GM12875 (cell line): Measurements from ENCODE around the gene TNNI3K.

Source experiments
- H3K4me3 ChIP-seq: one replicate; pipeline ENCODE4 v1.5.1; 2011; ENCODE audit warnings: low read depth, low read length, control low read depth
- TF ChIP-seq, protein P1 (sequence below): IDR thresholded peaks from 2 replicates; pipeline ENCODE4 v1.5.1; 2011; ENCODE audit warnings: low read depth, mild to moderate bottlenecking, control low read depth, inconsistent platforms, low read length, moderate library complexity, borderline replicate concordance; ENCODE audit not compliant: insufficient read depth

Gene TNNI3K

DNA sequence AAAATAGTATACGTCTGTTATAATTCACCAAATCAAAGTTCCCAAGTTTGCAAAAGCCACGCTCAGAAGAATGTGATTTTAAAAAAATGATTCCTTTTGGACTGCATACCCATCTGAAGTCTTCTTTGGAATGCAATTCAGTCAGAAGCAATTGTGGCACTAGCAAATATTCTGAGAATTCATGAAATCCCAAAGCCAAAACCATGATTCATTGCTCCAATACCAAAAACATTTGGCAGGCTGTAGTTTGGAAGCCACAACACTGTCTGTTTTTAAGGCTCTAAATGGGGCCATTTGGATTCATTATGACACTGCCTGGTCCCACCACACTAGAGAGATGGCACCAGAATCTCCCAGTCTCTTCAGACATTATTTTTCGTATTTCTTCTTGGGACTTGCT lies 299.1 kb downstream of the TNNI3K start:
- no peak overlapping the region for H3K4me3 ChIP-seq
- TF ChIP-seq, protein P1, sequence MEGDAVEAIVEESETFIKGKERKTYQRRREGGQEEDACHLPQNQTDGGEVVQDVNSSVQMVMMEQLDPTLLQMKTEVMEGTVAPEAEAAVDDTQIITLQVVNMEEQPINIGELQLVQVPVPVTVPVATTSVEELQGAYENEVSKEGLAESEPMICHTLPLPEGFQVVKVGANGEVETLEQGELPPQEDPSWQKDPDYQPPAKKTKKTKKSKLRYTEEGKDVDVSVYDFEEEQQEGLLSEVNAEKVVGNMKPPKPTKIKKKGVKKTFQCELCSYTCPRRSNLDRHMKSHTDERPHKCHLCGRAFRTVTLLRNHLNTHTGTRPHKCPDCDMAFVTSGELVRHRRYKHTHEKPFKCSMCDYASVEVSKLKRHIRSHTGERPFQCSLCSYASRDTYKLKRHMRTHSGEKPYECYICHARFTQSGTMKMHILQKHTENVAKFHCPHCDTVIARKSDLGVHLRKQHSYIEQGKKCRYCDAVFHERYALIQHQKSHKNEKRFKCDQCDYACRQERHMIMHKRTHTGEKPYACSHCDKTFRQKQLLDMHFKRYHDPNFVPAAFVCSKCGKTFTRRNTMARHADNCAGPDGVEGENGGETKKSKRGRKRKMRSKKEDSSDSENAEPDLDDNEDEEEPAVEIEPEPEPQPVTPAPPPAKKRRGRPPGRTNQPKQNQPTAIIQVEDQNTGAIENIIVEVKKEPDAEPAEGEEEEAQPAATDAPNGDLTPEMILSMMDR, result no peak

DNA sequence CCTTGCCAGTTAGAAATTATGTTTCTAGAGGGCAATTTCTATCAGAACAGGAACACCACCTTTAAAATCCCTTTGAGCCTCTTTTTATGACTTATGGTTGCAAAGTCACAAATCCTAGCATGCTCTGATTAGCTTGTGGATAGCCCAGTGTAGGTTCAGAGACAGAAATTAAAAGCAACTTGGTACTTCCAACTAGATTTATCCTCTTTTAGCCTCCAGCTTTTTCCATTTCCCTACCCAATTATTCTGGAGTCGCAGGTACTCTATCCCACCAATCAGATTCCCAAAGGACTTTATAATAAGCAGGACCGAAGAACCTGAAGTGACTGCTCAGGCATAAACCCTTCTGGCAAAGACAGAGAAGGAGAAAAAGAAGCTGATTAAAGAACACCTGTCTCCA lies 310.6 kb downstream of the TNNI3K start:
- TF ChIP-seq, protein P1, result no peak
- H3K4me3 ChIP-seq, result no peak overlapping the region

DNA sequence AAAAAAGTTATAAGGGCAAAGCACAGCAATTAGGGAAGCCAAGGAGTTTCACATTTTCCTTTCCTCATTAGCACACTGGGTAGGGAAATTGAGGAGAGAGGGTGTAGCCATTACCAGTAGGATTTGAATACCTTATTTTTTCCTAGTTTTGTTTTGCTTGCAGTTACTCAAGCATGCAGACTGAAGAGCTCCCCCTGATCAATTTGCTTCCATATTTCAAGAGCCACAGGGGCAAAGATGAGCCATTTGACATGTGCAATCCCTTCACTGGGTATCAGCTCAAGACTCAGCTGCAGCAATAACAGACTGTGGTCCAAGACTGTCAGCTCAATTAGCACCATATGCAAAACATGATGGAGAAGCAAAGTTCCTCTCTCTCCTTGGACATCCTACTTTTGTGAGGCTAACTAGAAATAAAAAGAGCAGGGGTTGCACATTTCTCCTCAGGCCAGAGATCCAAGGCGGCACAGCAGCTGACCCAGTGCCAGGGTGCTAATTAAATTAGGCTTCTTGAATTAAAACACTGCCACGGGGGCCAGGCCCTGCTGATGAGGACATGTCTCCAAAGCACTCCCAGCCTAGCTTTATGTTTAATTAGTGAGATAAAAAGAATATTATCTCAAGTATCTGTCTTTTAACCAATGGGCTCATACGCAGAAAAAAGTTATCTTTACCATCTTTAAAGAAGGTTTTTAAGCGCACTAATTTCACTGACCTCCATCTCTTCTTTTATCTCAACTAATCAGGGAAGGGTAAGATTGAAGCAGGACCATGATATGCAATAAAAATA lies 314.0 kb downstream of the TNNI3K start:
- TF ChIP-seq, protein P1, result no peak
- no peak overlapping the region for H3K4me3 ChIP-seq

DNA sequence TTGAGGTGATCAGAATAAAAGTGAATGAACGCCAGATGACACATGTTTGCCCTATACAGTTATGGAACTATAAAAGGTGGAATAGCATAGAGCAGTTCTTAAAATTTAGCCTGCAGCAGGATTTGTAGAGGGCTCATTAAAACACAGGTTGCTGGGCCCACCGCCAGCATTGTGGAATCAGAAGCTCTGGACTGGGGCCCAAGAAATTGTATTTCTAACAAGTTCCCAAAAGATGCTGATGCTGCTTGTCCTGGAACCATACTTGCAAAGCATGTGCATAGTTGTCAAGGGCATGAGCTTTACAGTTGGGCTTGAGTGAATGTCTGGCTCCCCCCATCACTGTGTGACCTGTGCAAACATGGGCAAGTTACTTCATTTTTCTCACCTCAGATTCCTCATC lies 314.7 kb downstream of the TNNI3K start:
- TF ChIP-seq, protein P1, result no peak
- no peak overlapping the region for H3K4me3 ChIP-seq

DNA sequence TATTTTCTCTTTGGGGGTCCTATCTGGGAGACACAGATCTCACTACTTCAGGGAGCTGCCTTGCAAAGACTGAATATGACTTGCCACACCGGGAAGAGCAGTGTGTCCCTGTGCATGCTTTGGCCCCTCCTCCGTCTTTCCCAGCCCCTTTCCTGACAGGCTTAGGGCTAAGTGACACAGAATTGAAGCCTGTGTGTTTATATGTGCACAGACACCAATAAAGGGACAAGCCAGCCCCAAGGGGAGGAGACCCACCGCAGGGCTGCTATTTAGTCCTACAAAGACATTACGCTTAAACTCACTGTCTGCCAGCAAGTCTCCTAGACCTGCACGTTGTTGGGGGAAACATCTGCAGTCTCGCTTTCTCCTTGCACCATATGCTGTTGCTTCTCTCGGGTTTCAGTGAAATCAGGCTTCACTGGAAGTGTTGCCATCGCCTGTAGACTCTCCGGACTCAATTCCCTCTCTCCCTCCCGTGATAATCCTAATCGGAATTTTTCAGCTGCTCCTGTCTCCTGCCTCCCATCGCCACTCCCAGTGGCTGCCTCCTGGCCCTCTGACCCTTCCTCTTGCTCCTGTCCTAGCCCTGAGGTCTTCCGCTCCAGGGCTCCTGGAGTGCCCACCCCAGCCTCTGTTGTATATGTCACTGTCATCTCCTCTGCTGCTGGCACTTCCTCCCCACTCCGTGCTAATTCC lies 335.8 kb downstream of the TNNI3K start:
- TF ChIP-seq, protein P1, result no peak
- no peak overlapping the region for H3K4me3 ChIP-seq

DNA sequence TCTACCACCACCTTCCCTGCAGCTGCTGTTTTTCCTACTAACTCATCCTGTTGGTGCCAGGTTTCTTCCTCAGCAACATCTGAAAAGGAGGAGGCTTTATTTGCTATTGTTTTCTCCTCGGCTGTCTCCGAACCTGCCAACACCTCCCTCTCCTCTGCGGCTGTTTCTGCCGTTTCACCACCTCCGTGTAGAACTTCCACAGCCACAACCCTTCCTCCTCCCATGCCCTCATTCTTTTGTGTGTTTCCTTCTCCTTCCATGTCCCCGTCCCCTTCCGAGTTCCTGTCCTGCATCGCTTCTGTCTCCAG lies 336.3 kb downstream of the TNNI3K start:
- TF ChIP-seq, protein P1, result no peak
- no peak overlapping the region for H3K4me3 ChIP-seq

DNA sequence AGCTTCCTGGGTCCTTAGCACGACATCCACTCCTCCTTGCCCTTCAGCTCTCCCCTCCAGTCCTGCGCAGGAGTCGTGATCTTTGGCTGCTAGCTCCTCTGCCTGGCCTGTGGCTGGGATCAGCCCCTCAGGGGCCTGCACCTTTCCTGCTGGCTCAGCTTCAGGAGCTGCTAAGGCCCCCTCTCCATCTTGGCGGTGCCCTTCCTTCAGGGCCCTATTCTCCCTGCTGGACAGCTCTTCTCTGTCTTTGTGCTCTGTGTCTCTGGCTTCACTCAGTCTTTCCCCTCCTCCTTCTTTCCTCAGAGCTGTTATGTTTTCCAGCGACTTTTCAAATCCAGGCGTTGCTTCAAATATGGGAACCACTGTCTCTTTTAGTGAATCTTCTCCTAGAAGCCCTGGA lies 336.7 kb downstream of the TNNI3K start:
- H3K4me3 ChIP-seq, result no peak overlapping the region
- TF ChIP-seq, protein P1, result no peak
